Activated CD4-positive, alpha-beta T cell treated with anti-CD3 and anti-CD28 coated beads, Interleukin-2, amount 50 U/mL, for 16 hours (primary cell): ENCODE results near the gene SPDYA.
"Not testable (repeated sequence)": the region's sequence is repeated elsewhere in the genome, so short reads cannot be mapped to it uniquely, and the experiment has no call there.

Experiments
- DNase-seq: peaks from one replicate; pipeline ENCODE4 v3.0.0-alpha.2; 2020

SPDYA gene

GRCh38 chr2:28810384-28811285 is at the start of gene SPDYA:
Gene SPDYA (plus strand): TSS chr2:28810834. CDS start chr2:28816015, 5,181 bp downstream.
- peak; percentile 81 for DNase-seq

GRCh38 chr2:28761420-28761819 is 49.2 kb upstream of the SPDYA start:
- DNase-seq, result no peak

DNA sequence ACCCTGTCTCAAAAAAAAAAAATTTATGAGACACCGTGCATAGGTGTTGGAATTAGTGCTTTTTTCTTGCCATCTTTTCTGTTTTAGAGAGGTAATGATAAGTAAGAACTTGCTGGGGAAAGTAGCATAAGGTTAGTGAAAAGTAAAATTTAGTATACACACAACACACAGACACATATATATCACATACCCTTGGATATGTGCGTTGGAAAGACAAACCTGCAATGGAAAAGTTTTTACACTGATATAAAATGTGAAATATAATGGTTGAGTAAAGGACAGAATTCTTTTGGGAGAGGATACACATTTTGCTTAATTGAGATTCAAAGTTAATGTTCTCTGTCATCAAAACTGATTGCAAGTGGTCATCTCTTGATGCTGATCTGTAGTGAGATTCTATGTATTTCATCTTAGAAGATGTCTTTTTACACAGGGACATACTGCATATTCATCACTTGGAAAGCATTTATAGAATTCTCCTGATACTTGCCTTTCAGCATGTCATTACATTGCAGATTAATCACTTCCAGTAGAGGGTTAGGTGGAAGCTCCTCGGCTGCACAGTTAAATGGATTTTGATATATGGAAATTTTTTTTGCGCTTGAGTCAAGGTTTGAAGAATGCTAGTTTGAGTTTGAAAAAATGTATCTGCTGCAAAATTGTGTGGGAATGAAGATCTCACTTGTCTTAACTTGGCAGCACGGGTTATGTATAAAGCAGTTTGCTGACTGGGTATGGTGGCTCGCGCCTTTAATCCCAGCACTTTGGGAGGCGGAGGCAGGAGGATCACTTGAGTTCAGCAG is 45.5 kb upstream of the SPDYA start:
- DNase-seq, result no peak

- DNase-seq, result no peak
Measured at GRCh38 chr2:28766070-28766469, 44.6 kb upstream of the SPDYA start.

DNA sequence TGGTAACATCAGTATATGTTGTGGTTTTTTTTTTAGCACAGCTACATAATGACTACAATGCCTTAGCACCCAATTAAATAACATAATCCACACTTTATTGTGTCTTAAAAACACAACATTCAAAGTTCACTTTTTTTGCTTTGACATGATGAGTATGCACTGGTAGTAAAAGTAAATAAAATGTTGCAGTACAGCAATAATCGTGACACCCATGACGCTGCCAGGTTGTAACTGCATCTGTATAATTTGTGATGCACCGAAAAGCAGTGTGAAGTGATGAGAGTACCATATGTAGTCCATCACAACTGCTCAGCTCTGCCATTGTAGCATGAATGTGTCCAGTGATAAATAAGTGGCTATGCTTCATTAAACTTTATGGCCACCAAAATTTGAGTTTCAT is 43.3 kb upstream of the SPDYA start:
- no peak for DNase-seq

DNA sequence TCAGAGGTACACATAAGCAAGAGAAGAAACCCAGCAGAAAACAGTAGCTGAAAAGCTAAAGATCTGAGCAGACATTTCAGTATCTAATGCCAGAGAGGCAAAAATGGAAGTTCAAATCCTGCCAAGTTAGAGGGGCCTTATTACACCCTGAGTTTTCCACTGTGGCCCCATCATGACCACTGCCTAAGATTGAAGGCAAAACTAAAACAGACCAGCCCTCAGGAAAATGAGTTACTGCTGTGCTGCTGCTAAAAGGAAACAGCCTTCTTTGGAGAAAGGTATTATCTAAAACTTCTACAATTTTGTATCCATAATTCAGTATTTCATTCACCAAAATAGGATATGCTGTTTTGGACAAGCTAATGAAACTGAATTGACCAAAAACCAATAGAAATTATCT is 42.2 kb upstream of the SPDYA start:
- DNase-seq, result no peak

DNA sequence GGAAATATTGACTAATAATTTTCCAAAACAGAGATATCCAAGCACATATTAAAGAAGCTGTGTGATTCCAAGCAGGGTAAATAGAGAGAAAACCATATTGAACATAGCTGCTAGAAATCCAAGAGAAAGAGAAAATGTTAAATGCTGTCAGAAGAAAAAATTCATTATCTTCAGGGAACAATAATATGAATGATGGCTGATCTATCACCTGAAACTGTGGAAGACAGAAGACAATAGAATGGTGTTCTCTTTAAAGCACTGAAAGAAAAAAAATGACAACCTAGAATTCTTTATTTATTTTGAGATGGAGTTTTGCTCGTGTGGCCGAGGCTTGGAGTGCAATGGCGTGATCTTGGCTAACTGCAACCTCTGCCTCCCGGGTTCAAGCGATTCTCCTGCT is 41.7 kb upstream of the SPDYA start:
- no peak for DNase-seq

GRCh38 chr2:28772351-28772750 is 38.3 kb upstream of the SPDYA start:
- DNase-seq, result no peak

DNA sequence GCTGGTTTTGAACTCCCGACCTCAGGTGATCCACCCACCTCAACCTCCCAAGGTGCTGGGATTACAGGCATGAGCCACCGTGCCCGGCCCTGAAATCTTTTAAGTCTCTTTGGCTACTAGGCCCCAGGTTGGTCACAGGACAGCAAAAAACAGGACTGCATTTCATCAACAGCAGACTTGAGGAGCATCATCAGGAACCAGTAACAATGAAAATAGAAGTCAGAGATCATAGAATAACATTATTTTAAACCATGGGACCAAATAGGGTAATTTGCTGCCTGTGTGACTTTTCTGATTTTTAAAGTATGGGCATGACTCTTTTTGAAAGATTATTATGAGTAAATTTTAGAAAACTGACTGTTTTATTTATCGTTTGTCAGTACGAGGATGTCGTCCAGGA is 34.2 kb upstream of the SPDYA start:
- no peak for DNase-seq

DNA sequence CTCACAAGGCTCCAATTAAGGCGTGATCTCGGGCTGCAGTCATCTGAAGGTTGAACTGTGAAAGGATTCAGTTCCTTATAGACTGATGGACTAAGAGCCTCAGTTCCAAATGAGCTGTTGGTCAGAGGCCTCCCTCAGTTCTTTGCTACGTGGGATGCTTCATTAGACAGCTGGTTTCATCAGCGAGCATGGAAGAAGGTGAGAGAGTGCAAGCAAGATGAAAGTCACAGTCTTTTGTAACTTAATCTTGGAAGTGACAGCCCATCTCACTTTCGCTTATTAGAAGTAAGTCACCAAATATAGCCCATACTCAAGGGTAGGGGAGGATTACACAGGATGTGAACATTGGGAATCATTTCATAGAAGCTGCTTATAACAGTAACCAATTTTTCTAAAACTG is 32.2 kb upstream of the SPDYA start:
- DNase-seq, result no peak

- no peak for DNase-seq
Measured at GRCh38 chr2:28779001-28779400, 31.6 kb upstream of the SPDYA start.

DNA sequence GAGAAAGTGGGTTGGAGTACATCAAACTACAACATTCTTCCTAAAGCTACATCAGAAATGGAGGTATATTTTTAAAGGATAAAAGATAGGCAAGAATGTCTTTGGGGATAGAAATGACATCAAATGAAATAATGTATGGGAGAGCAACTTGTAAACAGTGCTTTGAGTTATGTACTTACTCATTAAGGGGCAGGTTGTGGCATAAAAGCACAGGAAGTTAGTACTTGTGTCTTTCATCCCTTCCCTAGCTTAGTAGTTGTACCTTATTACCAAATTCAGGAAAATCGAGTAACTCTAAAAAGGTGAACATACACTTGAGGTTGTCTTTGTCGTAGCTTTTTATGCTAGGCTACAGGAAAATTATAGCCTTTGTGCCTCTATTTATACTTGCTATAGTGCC is 30.1 kb upstream of the SPDYA start:
- DNase-seq, result no peak

DNA sequence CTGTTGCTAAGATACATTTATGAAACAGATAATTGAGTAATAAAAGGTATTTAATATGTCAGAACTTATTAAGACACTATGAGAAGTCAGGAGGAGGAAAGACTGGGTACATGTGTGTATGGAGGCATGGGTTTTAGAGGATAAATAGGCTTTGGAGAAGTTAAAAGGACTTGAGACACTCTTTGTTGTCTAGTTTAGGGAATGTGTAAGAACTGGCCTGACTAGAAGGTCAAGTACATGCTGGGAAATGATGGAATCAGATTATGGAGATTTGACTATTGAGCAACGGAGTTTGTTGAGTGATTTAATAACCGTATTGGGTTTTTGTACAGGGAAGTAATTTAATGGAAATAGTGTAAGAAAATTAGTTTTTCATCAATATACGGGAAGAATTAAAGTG is 28.2 kb upstream of the SPDYA start:
- DNase-seq, result no peak

GRCh38 chr2:28784570-28784969 is 26.1 kb upstream of the SPDYA start:
- not testable (repeated sequence) for DNase-seq

DNA sequence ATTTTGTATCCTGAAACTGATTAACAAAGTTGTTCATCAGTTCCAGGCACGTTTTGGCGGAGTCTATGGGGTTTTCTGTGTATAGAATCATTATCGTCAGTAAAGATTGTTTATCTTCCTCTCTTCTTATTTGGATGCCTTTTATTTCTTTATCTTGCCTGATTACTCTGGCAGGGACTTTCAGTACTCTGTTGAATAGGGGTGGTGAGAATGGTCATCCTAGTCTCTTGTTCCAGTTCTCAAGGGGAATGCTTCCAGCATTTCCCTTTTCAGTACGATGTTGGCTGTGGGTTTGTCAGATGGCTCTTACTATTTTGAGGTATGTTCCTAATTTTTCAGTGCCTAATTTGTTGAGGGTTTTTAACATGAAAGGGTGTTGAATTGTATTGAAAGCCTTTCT is 14.0 kb upstream of the SPDYA start:
- DNase-seq, result no peak

GRCh38 chr2:28801726-28802125 is 8.9 kb upstream of the SPDYA start:
- no peak for DNase-seq

GRCh38 chr2:28802975-28803429 is 7.6 kb upstream of the SPDYA start:
- DNase-seq, result no peak

DNA sequence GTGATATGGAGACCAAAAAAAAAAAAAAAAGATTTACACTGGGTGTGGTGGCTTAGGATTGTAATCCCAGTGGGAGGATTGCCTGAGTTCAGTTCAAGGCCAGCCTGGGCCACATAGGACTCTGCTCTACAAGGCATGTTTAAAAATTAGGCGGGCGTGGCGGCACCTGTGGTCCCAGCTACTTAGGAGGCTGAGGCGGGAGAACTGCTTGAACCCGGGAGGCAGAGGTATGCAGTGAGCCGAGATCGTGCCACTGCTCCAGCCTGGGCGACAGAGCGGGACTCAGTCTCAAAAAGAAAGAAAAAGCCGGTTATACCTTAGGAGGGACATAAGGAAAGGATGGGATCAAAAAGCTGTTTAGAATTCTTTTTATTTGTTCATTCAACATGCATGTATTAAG is 707 bp upstream of the SPDYA start:
- no peak for DNase-seq

GRCh38 chr2:28818053-28818452 is 7.4 kb downstream of the SPDYA start:
- peak; percentile 28 for DNase-seq

DNA sequence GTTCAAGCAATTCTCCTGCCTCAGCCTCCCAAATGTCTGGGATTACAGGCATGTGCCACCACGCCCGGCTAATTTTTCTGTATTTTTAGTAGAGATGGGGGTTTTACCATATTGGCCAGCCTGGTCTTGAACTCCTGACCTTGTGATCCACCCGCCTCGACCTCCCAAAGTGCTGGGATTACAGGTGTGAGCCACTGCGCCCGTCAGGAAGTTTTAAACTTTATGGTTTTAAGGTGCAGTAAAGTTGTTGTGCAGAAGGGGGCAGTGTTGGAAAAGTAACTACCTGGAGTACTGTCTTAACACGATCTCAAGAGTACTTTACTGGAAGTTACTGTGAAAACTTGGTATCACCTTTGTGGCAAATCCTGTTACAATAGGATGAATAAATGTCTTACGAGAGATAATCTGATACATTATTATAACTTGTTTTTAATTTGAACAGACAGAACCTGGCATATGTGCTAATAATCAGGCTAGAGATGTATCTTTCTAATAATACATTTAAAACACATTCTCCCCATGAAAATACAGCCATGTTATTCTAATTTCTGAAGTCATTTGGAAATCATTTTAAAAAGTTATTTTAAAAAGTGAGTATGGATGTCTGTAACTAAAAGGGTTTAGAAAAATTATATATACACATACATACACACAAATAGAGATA is 10.8 kb downstream of the SPDYA start:
- DNase-seq, result peak; percentile 80

DNA sequence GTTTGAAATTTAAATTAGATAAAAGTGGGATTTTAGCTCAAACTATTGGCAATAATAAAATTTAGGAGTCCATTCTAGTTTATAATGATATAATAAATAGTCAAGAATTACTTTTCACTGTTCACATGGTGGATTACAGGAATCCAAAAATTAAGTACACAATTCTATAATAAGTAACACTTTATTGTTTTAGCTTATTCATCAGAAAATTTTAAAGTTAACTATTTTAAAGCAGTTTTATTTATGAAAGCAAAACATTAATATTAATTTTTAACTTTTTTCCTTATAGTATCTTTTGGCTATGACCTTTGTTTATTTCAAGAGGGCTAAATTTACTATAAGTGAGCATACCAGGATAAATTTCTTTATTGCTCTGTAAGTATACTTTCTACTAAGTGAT is 11.4 kb downstream of the SPDYA start:
- DNase-seq, result no peak

GRCh38 chr2:28824207-28824606 is 13.6 kb downstream of the SPDYA start:
- no peak for DNase-seq

GRCh38 chr2:28824870-28825269 is 14.2 kb downstream of the SPDYA start:
- no peak for DNase-seq
